ENCODE measurements around the gene KCNT2. TPM values are rescaled to one million over a fixed set of nuclear protein-coding genes. Genes with fewer than 3 reads are reported as not detected.

KCNT2 gene
- total RNA-seq, 1 experiment from 2014 or later = 0.41 TPM

DNA sequence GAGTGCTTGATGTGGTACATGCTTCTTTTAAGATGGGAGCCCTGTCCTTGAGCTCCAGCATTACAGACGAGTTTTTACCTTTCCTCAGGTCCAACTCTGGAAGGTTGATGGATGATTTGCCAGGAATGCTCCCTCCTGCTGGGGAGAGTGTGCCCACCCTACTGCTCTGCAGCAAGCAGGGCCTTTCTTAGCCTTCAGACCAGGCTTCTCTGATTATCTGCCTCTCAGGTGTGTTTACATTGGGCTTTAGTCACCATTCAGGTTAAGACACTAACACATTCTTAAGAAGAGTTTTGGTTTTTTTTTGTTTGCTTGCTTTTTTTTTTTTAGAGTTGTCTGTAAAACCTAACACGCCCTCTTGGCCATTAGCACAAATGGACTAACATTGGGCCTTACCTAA lies 301.8 kb downstream of the KCNT2 start:
- ATAC-seq = no peak
- CTCF ChIA-PET = no interaction called here
- Histone ChIP-seq H3K9me3 (ENCODE audit: control insufficient read depth, insufficient read depth, low read depth, low read length) (no peaks in the 10 kb centered on the region), H3K4me3 (ENCODE audit: low read depth in 2 of 2, low read length in 2 of 2) (no peak overlapping the region), H3K4me1 (ENCODE audit: control insufficient read depth, insufficient read depth, low read length) (no peaks in the 10 kb centered on the region), H3K36me3 (ENCODE audit: control insufficient read depth, insufficient read depth, low read length) (no peaks in the 10 kb centered on the region), H3K27ac (ENCODE audit: low read length) (no peak overlapping the region), H3K27me3 (ENCODE audit: control insufficient read depth, insufficient read depth, low read length) (no peaks in the 10 kb centered on the region)
- intact Hi-C loops (cut with micrococcal nuclease; ENCODE audit: unreplicated experiment) (no loop called here), in situ Hi-C loops (cut with HindIII; ENCODE audit: low pct_unique_long_range_greater_than_20kb, low sequenced_read_pairs) (no loop called here)
- no TSS peak for BruUV-seq (replicated peaks)
- TF ChIP-seq TCF7L2 (IDR thresholded peaks at IDR 0.05; ENCODE audit: low read depth, low read length) = no peak
- no peak for TF ChIP-seq POLR2AphosphoS5 (IDR thresholded peaks at IDR 0.05; ENCODE audit: low read depth, low read length)
- no peak for TF ChIP-seq SIN3A (IDR thresholded peaks at IDR 0.05; ENCODE audit: borderline replicate concordance, insufficient read depth, low read depth, low read length)
- TF ChIP-seq REST (IDR thresholded peaks at IDR 0.05; ENCODE audit: insufficient read depth in 1 of 2, low read depth in 2 of 2, low read length in 1 of 2) = no peak
- TF ChIP-seq, protein P1, sequence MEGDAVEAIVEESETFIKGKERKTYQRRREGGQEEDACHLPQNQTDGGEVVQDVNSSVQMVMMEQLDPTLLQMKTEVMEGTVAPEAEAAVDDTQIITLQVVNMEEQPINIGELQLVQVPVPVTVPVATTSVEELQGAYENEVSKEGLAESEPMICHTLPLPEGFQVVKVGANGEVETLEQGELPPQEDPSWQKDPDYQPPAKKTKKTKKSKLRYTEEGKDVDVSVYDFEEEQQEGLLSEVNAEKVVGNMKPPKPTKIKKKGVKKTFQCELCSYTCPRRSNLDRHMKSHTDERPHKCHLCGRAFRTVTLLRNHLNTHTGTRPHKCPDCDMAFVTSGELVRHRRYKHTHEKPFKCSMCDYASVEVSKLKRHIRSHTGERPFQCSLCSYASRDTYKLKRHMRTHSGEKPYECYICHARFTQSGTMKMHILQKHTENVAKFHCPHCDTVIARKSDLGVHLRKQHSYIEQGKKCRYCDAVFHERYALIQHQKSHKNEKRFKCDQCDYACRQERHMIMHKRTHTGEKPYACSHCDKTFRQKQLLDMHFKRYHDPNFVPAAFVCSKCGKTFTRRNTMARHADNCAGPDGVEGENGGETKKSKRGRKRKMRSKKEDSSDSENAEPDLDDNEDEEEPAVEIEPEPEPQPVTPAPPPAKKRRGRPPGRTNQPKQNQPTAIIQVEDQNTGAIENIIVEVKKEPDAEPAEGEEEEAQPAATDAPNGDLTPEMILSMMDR (IDR thresholded peaks at IDR 0.05) = no peak
- POLR2A ChIA-PET = no interaction called here
- no peak for DNase-seq (ENCODE audit: low read depth, low spot score)

GRCh38 chr1:196305216-196305615 lies 303.0 kb downstream of the KCNT2 start:
- TF ChIP-seq TCF7L2 (IDR thresholded peaks at IDR 0.05; ENCODE audit: low read depth, low read length) (no peak), SIN3A (IDR thresholded peaks at IDR 0.05; ENCODE audit: borderline replicate concordance, insufficient read depth, low read depth, low read length) (no peak), REST (IDR thresholded peaks at IDR 0.05; ENCODE audit: insufficient read depth in 1 of 2, low read depth in 2 of 2, low read length in 1 of 2) (no peak), POLR2AphosphoS5 (IDR thresholded peaks at IDR 0.05; ENCODE audit: low read depth, low read length) (no peak)
- TF ChIP-seq, protein P1 (IDR thresholded peaks at IDR 0.05) = no peak
- ChIA-PET CTCF (no interaction called here), POLR2A (no interaction called here)
- ATAC-seq (no peak), DNase-seq (ENCODE audit: low read depth, low spot score) (no peak)
- no peak overlapping the region for H3K4me3 ChIP-seq (ENCODE audit: low read depth in 2 of 2, low read length in 2 of 2)
- no peak overlapping the region for H3K27ac ChIP-seq (ENCODE audit: low read length)
- no peaks in the 10 kb centered on the region for H3K27me3 ChIP-seq (ENCODE audit: control insufficient read depth, insufficient read depth, low read length)
- intact Hi-C loops (cut with micrococcal nuclease; ENCODE audit: unreplicated experiment) = no loop called here
- no peaks in the 10 kb centered on the region for H3K36me3 ChIP-seq (ENCODE audit: control insufficient read depth, insufficient read depth, low read length)
- no TSS peak for BruUV-seq (replicated peaks)
- no peaks in the 10 kb centered on the region for H3K4me1 ChIP-seq (ENCODE audit: control insufficient read depth, insufficient read depth, low read length)
- in situ Hi-C loops (cut with HindIII; ENCODE audit: low pct_unique_long_range_greater_than_20kb, low sequenced_read_pairs) = no loop called here
- H3K9me3 ChIP-seq (ENCODE audit: control insufficient read depth, insufficient read depth, low read depth, low read length) = no peaks in the 10 kb centered on the region
